Activated gamma-delta T cell treated with anti-CD3 and anti-CD28 coated beads, Interleukin-2, amount 50 U/mL, for 16 hours (primary cell): Measurements from ENCODE around the gene PPP4C.
"Not testable (repeated sequence)": the region's sequence is repeated elsewhere in the genome, so short reads cannot be mapped to it uniquely, and the experiment has no call there.

ENCODE experiments used
- DNase-seq: peaks from one replicate; pipeline ENCODE4 v3.0.0-alpha.2; 2020; ENCODE audit warnings: low read depth

Gene PPP4C

DNA sequence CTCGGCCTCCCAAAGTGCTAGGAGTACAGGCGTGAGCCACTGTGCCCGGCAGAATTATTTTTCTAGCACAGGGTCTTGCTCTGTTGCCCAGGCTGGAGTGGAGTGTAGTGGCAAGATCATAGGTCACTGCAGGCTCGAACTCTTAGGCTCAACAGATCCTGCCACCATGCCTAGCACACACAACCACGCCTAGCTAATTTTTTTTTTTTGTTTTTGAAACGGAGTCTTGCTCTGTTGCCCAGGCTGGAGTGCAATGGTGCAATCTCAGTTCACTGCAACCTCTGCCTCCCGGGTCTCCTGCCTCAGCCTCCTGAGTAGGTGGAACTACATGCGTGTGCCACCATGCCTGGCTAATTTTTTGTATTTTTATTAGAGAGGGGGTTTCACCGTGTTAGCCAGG is 49.9 kb downstream of the PPP4C start:
- DNase-seq, result not testable (repeated sequence)

DNA sequence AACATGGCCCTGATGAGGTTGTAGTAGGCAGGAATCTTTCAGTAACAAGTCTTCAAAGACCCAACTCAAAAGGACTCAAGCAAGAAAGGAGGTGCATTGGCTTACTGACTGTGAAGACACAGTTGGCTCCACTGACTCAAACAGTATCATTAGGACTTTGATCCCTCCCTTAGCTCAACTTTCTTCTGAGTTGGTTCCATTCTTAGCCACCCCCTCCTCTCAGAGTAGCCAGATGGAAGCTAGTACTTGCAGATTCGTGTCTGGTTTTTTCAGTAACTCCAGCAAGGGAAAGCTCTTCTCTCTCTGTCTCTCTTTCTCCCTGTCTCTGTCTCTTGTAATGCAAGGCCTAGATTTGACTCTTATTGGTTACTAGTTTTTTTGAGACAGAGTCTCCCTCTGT is 52.2 kb downstream of the PPP4C start:
- DNase-seq, result no peak

DNA sequence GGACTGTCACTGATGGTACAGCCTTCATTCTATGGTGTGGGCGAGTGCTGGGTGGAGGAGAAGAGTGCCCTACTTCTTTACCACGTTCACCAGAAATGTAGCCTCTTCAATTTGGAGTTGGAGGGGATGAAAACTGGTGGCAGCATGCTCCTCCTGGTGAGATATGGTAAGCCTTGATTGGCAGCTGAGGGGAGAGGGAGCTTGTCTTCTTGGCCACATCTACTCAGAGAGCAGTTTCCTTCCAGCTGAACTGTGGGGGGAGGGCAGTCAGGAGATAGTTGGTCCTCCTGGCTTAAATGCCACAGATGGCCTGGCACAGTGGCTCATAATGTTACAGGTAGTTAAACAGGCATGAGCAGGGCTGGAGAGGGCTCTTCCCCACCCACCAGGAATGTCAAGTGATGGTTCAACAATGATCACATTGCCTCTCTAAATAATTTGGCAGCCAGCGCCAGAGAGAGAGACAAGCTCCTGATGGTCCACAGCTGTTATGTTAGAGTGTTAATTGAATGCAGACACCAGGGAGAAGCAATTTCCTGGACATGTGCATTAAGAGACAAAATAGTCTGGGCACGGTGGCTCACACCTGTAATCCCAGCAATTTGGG is 56.2 kb downstream of the PPP4C start:
- no peak for DNase-seq

DNA sequence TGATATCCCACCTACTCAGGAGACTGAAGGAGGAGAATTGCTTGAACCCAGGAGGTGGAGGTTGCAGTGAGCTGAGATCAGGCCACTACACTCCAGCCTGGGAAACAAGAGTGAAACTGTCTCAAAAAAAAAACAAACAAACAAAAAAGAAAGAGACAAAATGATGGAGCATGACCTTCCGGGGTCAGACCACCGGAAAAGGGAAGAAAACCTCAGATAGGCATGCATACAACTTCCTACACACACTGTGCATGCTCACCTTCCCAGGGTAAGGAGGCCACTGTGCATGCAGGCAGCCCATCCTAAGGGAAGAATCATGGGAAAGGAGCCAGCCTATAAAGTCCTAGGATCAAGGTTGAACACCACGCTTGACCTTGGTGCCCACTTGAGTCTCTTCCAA is 56.8 kb downstream of the PPP4C start:
- no peak for DNase-seq
